ENCODE results near the gene CAMK1.

DNA sequence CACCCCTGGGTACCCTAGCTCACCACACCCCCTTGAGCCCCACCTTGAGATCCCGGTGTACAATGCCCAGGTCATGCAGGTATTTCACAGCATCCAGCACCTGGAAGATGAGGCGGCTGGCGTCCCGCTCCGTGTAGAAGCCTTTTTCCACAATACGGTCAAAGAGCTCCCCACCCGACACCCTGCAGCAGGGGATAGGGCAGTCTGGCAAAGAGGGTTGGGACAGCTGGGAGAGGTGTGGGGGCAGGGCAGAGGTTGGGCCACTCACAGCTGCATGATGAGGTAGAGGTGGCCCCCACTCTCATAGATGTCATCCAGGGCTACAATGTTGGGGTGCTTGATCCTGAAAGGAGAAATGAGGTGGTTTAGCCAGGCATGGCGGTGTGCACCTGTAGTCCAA, 6.9 kb downstream of the CAMK1 start:
- TF ChIP-seq, protein P1, sequence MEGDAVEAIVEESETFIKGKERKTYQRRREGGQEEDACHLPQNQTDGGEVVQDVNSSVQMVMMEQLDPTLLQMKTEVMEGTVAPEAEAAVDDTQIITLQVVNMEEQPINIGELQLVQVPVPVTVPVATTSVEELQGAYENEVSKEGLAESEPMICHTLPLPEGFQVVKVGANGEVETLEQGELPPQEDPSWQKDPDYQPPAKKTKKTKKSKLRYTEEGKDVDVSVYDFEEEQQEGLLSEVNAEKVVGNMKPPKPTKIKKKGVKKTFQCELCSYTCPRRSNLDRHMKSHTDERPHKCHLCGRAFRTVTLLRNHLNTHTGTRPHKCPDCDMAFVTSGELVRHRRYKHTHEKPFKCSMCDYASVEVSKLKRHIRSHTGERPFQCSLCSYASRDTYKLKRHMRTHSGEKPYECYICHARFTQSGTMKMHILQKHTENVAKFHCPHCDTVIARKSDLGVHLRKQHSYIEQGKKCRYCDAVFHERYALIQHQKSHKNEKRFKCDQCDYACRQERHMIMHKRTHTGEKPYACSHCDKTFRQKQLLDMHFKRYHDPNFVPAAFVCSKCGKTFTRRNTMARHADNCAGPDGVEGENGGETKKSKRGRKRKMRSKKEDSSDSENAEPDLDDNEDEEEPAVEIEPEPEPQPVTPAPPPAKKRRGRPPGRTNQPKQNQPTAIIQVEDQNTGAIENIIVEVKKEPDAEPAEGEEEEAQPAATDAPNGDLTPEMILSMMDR (conservative IDR thresholded peaks at IDR 0.05 in 1 of 2, IDR thresholded peaks at IDR 0.05 in 1 of 2; ENCODE audit: low read depth in 1 of 2, low read length in 2 of 2) = no peak
- TF ChIP-seq EZH2 (IDR thresholded peaks at IDR 0.05; ENCODE audit: low read length, missing control alignments) = no peak
